ENCODE results near the gene SLC9A6.

DNA sequence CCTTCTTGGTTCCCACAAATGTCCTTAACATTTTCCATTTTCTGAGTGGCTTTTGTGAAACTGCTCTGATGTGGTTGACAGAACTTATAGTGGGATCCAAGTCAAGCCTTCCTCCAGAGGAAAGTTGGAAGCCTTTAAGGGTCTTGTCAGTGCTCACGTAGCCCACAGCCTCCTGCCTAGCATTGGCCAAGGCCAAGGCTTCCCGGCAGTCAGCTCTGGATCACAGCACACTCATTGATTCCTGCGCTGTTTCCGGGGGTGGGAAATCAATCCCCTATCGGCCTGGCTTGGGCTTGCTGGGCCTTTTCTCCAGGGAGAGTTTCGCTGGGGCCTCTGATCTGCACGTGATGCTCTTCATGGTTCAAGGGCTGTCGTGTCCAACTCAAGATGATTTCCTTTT is 76.1 kb downstream of the SLC9A6 start:
- TF ChIP-seq, protein P1, sequence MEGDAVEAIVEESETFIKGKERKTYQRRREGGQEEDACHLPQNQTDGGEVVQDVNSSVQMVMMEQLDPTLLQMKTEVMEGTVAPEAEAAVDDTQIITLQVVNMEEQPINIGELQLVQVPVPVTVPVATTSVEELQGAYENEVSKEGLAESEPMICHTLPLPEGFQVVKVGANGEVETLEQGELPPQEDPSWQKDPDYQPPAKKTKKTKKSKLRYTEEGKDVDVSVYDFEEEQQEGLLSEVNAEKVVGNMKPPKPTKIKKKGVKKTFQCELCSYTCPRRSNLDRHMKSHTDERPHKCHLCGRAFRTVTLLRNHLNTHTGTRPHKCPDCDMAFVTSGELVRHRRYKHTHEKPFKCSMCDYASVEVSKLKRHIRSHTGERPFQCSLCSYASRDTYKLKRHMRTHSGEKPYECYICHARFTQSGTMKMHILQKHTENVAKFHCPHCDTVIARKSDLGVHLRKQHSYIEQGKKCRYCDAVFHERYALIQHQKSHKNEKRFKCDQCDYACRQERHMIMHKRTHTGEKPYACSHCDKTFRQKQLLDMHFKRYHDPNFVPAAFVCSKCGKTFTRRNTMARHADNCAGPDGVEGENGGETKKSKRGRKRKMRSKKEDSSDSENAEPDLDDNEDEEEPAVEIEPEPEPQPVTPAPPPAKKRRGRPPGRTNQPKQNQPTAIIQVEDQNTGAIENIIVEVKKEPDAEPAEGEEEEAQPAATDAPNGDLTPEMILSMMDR (IDR thresholded peaks at IDR 0.05), result no peak
- no peak for TF ChIP-seq POLR2A (IDR thresholded peaks at IDR 0.05)
